Lower lobe of right lung (tissue), 2 donors: ENCODE measurements around the gene RBKS. TPM values are rescaled to one million over a fixed set of nuclear protein-coding genes. Genes with fewer than 3 reads are reported as not detected.
"Not testable (repeated sequence)": the region's sequence is repeated elsewhere in the genome, so short reads cannot be mapped to it uniquely, and the experiment has no call there.

Experiments used
- ATAC-seq, 2 donors: fragments of 200-7000 bp; cut with Tn5 transposase; one replicate each; pipeline ENCODE4 v1.9.1; 2020 to 2022; ENCODE audit warnings: mild to moderate bottlenecking in 2 of 2, moderate library complexity in 2 of 2
- DNase-seq: peaks from one replicate; pipeline ENCODE4 v3.0.0-alpha.2; 2020
- H3K27ac ChIP-seq: fragments of 200-600 bp; one replicate; pipeline ENCODE4 v1.8.0; 2022
- H3K27me3 ChIP-seq: fragments of 200-600 bp; one replicate; pipeline ENCODE4 v1.8.0; 2022; ENCODE audit warnings: low read depth
- H3K36me3 ChIP-seq: fragments of 200-600 bp; one replicate; pipeline ENCODE4 v1.8.0; 2022; ENCODE audit warnings: mild to moderate bottlenecking
- H3K4me1 ChIP-seq: fragments of 200-600 bp; one replicate; pipeline ENCODE4 v1.8.0; 2022
- H3K4me3 ChIP-seq: fragments of 200-600 bp; one replicate; pipeline ENCODE4 v1.8.0; 2022; ENCODE audit warnings: mild to moderate bottlenecking
- H3K9me3 ChIP-seq: fragments of 200-600 bp; one replicate; pipeline ENCODE4 v1.8.0; 2022
- intact Hi-C: fragments of 100-400 bp; cut with DNase I; formaldehyde crosslinking; loops from one replicate; pipeline ENCODE4 v1.11.0; 2022
- total RNA-seq: library from RNA; stranded (reverse); fragmentation: NEBNext Ultra II Directional; extraction: Animal tissue kit (Norgen Biotek cat#: 25700); gene quantifications from one replicate; pipeline ENCODE4 v1.2.1, GENCODE V29; 2021
- TF ChIP-seq, protein P1 (sequence below): fragments of 200-600 bp; IDR thresholded peaks from one replicate; pipeline ENCODE4 v1.8.0; 2022; ENCODE audit warnings: antibody characterized with exemption, mild to moderate bottlenecking
- donor health status: DM: no; HTN: yes; CAD: no; lungs with severe emphysema.

The RBKS gene
- total RNA-seq, 1 donor from 2014 or later = 2.2 TPM

DNA sequence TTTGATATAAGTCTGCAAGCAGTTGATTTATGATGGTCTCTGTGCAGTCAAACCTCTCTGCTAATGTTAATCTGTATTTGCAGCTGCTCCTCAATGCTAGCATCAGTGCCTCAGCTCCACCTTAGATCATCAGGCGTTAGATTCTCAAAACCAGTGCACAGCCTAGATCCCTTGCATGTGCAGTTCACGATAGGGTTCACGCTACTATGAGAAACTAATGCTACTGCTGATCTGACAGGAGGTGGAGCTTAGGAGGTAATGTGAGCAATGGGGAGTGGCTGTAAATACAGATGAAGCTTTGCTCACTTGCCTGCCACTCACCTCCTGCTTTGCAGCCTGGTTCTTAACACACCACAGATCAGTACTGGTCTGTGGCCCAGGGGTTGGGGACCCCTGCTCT is 18.4 kb downstream of the RBKS start:
- ATAC-seq (no peak), DNase-seq (no peak)
- TF ChIP-seq, protein P1, sequence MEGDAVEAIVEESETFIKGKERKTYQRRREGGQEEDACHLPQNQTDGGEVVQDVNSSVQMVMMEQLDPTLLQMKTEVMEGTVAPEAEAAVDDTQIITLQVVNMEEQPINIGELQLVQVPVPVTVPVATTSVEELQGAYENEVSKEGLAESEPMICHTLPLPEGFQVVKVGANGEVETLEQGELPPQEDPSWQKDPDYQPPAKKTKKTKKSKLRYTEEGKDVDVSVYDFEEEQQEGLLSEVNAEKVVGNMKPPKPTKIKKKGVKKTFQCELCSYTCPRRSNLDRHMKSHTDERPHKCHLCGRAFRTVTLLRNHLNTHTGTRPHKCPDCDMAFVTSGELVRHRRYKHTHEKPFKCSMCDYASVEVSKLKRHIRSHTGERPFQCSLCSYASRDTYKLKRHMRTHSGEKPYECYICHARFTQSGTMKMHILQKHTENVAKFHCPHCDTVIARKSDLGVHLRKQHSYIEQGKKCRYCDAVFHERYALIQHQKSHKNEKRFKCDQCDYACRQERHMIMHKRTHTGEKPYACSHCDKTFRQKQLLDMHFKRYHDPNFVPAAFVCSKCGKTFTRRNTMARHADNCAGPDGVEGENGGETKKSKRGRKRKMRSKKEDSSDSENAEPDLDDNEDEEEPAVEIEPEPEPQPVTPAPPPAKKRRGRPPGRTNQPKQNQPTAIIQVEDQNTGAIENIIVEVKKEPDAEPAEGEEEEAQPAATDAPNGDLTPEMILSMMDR = no peak
- peaks cover 7% of the 10 kb centered on the region for H3K9me3 ChIP-seq
- no peak overlapping the region for H3K27ac ChIP-seq
- no peaks in the 10 kb centered on the region for H3K27me3 ChIP-seq
- no peaks in the 10 kb centered on the region for H3K36me3 ChIP-seq
- intact Hi-C loops = no loop called here
- H3K4me1 ChIP-seq = no peaks in the 10 kb centered on the region
- H3K4me3 ChIP-seq = no peak overlapping the region

DNA sequence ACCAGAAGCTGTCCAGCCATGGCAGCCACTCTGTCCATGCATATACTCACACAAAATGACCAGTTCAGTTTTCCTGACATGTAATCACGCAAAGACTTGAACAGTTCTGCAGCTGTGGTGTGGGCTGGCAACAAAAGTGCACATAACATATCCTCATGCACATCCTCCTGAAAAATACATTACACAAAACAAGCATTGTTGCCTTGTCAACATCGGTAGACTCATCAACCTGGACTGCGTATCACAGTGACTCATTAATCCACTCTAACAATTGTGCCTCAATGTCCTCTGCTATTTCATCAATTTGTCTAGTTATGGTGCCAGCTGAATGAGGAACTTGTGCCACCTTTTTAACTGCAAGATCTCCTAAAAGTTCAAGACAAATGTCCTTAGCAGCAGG is 19.5 kb downstream of the RBKS start:
- ATAC-seq (no peak), DNase-seq (no peak)
- Histone ChIP-seq H3K36me3 (no peaks in the 10 kb centered on the region), H3K9me3 (no peaks in the 10 kb centered on the region), H3K27me3 (no peaks in the 10 kb centered on the region), H3K4me3 (no peak overlapping the region), H3K4me1 (no peaks in the 10 kb centered on the region), H3K27ac (no peak overlapping the region)
- intact Hi-C loops = no loop called here
- TF ChIP-seq, protein P1 = no peak

DNA sequence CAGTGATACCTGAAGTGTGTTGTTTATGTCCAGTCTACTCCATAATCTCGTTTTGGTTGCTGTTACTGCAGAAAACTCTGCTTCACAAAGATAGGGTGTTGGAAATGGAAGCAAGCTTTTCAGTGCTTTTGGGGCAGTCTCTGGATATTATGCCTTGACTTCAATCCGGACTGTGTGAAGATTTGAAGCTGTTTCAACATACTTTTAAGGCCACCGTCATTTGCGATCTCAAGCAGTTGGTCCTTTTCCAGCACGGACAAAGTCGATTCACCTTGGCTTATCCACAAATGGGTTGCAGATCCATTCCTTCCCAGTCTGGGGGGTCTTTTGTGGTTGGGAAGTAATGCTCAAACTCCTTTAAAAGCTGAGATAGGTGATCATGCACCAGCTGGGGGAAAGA is 20.4 kb downstream of the RBKS start:
- intact Hi-C loops = no loop called here
- H3K4me1 ChIP-seq = no peaks in the 10 kb centered on the region
- no peaks in the 10 kb centered on the region for H3K27me3 ChIP-seq
- H3K4me3 ChIP-seq = no peak overlapping the region
- no peak overlapping the region for H3K27ac ChIP-seq
- no peak for ATAC-seq
- DNase-seq = no peak
- no peaks in the 10 kb centered on the region for H3K9me3 ChIP-seq
- H3K36me3 ChIP-seq = no peaks in the 10 kb centered on the region
- TF ChIP-seq, protein P1 = no peak

DNA sequence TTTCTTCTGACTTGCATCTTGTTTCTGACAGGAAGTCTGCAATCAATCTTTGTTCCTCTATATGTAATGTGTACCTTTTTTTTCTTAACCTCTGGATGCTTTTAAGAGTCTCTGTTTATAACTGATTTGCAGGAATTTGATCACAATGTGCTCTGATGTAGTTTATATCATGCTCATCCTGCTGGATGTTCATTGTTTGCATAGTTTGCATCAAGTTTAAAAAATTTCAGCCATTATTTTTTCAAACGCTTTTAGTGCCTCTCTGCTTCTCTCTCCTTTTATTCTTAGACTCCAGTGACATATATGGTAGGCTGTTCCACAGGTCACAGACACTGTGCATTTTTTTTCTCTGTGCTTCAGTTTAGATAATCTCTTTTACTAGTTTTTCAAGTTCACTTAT is 23.9 kb downstream of the RBKS start:
- no peaks in the 10 kb centered on the region for H3K36me3 ChIP-seq
- no peak for DNase-seq
- H3K9me3 ChIP-seq = no peaks in the 10 kb centered on the region
- no peaks in the 10 kb centered on the region for H3K27me3 ChIP-seq
- no peak for ATAC-seq
- no peak overlapping the region for H3K4me3 ChIP-seq
- intact Hi-C loops = no loop called here
- no peaks in the 10 kb centered on the region for H3K4me1 ChIP-seq
- no peak overlapping the region for H3K27ac ChIP-seq
- TF ChIP-seq, protein P1 = no peak

DNA sequence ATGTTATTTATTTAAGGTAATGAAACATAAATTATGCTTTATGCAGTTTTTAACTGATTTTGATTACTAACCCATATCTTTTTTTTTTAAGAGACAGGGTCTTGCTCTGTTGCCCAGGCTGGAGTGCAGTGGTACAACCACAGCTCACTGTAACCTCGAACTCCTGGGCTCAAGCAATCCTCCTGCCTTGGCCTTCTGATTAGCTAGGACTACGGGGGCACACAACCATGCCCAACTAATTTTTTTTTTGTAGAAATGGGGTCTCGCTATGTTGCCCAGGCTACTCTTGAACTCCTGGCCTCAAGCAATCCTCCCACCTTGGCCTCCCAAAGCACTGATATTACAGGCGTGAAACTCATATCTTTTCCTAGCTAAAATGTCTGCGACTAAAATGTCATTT is 26.2 kb downstream of the RBKS start:
- ATAC-seq, H3K4me1 ChIP-seq, intact Hi-C loops, H3K4me3 ChIP-seq, H3K36me3 ChIP-seq, DNase-seq, H3K27ac ChIP-seq, H3K27me3 ChIP-seq, H3K9me3 ChIP-seq: not testable (repeated sequence)

DNA sequence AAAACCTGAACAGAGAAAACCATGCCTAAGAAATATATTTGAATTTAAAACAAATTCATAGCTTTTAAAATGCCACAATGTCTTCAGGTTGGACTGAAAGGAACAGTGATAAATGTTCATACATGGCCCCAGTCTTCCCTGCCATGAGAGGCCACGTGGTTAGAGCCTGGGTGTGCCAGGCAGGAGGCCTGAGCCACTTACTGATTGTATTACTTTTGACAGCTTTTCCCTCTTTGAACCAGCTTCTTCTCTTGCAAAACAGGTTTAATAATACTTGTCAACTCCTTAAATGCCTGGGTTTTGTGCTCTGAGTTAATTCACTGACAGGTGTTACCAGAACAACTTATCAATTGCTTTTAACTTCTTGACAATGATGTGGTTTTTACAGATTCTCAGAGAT is 27.0 kb downstream of the RBKS start:
- no peaks in the 10 kb centered on the region for H3K27me3 ChIP-seq
- no peaks in the 10 kb centered on the region for H3K9me3 ChIP-seq
- TF ChIP-seq, protein P1 = no peak
- intact Hi-C loops = no loop called here
- no peak overlapping the region for H3K27ac ChIP-seq
- H3K36me3 ChIP-seq = no peaks in the 10 kb centered on the region
- ATAC-seq = peak; percentile 61 to 77
- H3K4me1 ChIP-seq = no peaks in the 10 kb centered on the region
- peak; percentile 53 for DNase-seq
- no peak overlapping the region for H3K4me3 ChIP-seq
